Smooth muscle cell (in vitro differentiated cells): ENCODE data around the gene UBA5. TPM values are rescaled to one million over a fixed set of nuclear protein-coding genes. Genes with fewer than 3 reads are reported as not detected.

Source experiments
- DNase-seq: peaks from one replicate; lab custom pipeline; 2025; ENCODE audit not compliant: unreplicated experiment; lab: John Stamatoyannopoulos, UW
- H2AFZ ChIP-seq: fragments of 200-600 bp; sonication (generic); 2 replicates; pipeline ENCODE4 v1.6.0; 2016; ENCODE audit warnings: antibody characterized with exemption, low read depth, mild to moderate bottlenecking
- H3F3A ChIP-seq: fragments of 200-600 bp; sonication (generic); 2 replicates; pipeline ENCODE4 v1.6.0; 2017; ENCODE audit warnings: antibody characterized with exemption, low read depth
- H3K27ac ChIP-seq: fragments of 200-600 bp; sonication (generic); 2 replicates; pipeline ENCODE4 v1.5.1; 2016; ENCODE audit warnings: low read depth, mild to moderate bottlenecking
- H3K27me3 ChIP-seq: fragments of 200-600 bp; sonication (generic); 2 replicates; pipeline ENCODE4 v1.6.1; 2016; ENCODE audit warnings: low read depth, mild to moderate bottlenecking
- H3K36me3 ChIP-seq: fragments of 200-600 bp; sonication (generic); 2 replicates; pipeline ENCODE4 v1.5.1; 2016; ENCODE audit warnings: low read depth
- H3K4me1 ChIP-seq: fragments of 200-600 bp; sonication (generic); 2 replicates; pipeline ENCODE4 v1.5.1; 2016; ENCODE audit warnings: low read depth
- H3K4me2 ChIP-seq: fragments of 200-600 bp; sonication (generic); 2 replicates; pipeline ENCODE4 v1.6.0; 2016; ENCODE audit warnings: mild to moderate bottlenecking
- H3K4me3 ChIP-seq: fragments of 200-600 bp; sonication (generic); 2 replicates; pipeline ENCODE4 v1.5.1; 2016; ENCODE audit warnings: mild to moderate bottlenecking
- H3K79me2 ChIP-seq: fragments of 200-600 bp; sonication (generic); 2 replicates; pipeline ENCODE4 v1.6.0; 2016; ENCODE audit warnings: low read depth, mild to moderate bottlenecking
- H3K9ac ChIP-seq: fragments of 200-600 bp; sonication (generic); 2 replicates; pipeline ENCODE4 v1.6.0; 2016; ENCODE audit warnings: low read depth
- H3K9me3 ChIP-seq: fragments of 200-600 bp; sonication (generic); replicated peaks from 2 replicates; pipeline ENCODE4 v1.5.1; 2016; ENCODE audit warnings: low read depth
- H4K20me1 ChIP-seq: fragments of 200-600 bp; sonication (generic); 2 replicates; pipeline ENCODE4 v1.6.0; 2016; ENCODE audit warnings: low read depth
- WGBS: methylation state at CpG from one replicate; pipeline ENCODE4 v1.1.7; 2016; ENCODE audit warnings: low lambda C conversion rate; 5-methylcytosine and 5-hydroxymethylcytosine counted together
- polyA plus RNA-seq: library from polyadenylated mRNA; unstranded; fragments of >200 nt; fragmentation: Nextera tagmentation; extraction: Ambion mirVana; gene quantifications from 2 replicates; pipeline ENCODE4 v1.2.1, GENCODE V29; 2016
- total RNA-seq: library from RNA; depleted of rRNA; stranded (reverse); fragments of >200 nt; gene quantifications from 2 replicates; pipeline ENCODE4 v1.2.3, GENCODE V29; 2014
- TF ChIP-seq, protein P1 (sequence below): fragments of 200-600 bp; sonication (generic); IDR thresholded peaks from 2 replicates; pipeline ENCODE4 v1.5.1; 2017; ENCODE audit warnings: borderline replicate concordance, mild to moderate bottlenecking, antibody characterized with exemption; ENCODE audit not compliant: insufficient read depth, poor library complexity, severe bottlenecking

The UBA5 gene
- total and polyA plus RNA-seq, 2 experiments from 2014 or later = 36.0 to 43.7 TPM

DNA sequence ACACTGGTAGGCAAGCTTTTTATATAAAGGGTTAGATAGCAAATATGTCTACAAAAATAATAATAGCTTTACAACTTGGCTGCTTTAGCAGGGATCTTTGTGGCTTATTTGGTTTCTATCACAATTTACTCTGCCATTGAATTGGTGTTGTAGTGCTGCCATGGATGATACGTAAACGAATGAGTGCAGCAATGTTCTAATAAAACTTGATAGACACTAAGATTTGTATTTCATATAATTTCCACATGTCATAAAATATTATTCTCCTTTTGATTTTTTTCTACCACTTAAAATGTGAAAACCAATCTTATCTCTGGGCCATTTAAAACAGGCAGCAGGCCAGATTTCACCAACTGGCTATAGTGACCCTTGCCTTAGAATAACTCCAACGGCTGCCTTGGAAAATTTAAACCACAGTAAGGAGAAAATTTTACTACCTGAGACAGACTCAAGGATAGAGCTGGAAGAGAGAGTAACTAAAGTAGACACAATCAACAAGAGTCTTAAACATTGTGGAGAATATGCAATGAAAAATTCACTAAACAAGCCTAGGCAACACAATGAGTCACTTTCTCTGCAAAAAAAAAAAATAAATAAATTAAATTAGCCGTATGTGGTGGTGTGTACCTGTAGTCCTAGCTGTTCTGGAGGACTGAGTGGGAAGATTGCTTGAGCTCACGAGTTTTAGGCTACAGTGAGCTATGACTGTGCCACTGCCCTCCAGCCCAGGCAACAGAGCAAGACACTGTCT, 54.0 kb downstream of the UBA5 start:
- H3K27ac ChIP-seq = no peak overlapping the region
- peaks cover 13% of the 10 kb centered on the region for H3K36me3 ChIP-seq
- no peaks in the 10 kb centered on the region for H3K9me3 ChIP-seq
- no peaks in the 10 kb centered on the region for H3F3A ChIP-seq
- no peak overlapping the region for H3K4me3 ChIP-seq
- TF ChIP-seq, protein P1, sequence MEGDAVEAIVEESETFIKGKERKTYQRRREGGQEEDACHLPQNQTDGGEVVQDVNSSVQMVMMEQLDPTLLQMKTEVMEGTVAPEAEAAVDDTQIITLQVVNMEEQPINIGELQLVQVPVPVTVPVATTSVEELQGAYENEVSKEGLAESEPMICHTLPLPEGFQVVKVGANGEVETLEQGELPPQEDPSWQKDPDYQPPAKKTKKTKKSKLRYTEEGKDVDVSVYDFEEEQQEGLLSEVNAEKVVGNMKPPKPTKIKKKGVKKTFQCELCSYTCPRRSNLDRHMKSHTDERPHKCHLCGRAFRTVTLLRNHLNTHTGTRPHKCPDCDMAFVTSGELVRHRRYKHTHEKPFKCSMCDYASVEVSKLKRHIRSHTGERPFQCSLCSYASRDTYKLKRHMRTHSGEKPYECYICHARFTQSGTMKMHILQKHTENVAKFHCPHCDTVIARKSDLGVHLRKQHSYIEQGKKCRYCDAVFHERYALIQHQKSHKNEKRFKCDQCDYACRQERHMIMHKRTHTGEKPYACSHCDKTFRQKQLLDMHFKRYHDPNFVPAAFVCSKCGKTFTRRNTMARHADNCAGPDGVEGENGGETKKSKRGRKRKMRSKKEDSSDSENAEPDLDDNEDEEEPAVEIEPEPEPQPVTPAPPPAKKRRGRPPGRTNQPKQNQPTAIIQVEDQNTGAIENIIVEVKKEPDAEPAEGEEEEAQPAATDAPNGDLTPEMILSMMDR = no peak
- H3K4me2 ChIP-seq = no peak overlapping the region
- H4K20me1 ChIP-seq = peaks cover 10% of the 10 kb centered on the region
- H3K9ac ChIP-seq = no peak overlapping the region
- DNase-seq = no peak
- H3K4me1 ChIP-seq = no peaks in the 10 kb centered on the region
- peaks cover 18% of the 10 kb centered on the region for H3K79me2 ChIP-seq
- H2AFZ ChIP-seq = no peak overlapping the region
- 96% methylated on average over 5 of the region's 5 CpGs for WGBS
- no peaks in the 10 kb centered on the region for H3K27me3 ChIP-seq

DNA sequence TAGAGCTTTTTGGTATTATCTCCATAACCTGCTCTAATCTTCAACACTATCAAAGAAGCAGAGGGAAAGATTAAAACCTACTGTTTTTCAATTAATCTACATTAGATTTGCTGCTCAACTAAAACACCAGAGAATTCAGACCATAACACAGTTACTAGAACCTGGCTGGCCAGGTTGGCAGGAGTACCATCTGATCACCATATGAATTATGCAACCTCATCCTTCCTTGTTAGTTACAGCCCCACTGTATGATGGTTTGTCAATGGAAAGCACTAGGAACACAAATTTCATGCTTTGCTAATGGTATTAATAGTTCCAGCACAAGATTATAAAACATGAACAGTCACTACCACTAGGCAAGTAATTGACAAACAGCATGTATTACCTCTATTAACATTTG, 56.2 kb downstream of the UBA5 start:
- Histone ChIP-seq H2AFZ (no peak overlapping the region), H3K79me2 (peaks cover 40% of the 10 kb centered on the region), H3K36me3 (peaks cover 13% of the 10 kb centered on the region), H3K9ac (no peak overlapping the region), H3K4me1 (peaks cover 15% of the 10 kb centered on the region), H4K20me1 (peaks cover 24% of the 10 kb centered on the region), H3K27me3 (no peaks in the 10 kb centered on the region), H3K27ac (no peak overlapping the region), H3F3A (no peaks in the 10 kb centered on the region), H3K4me3 (no peak overlapping the region), H3K9me3 (no peaks in the 10 kb centered on the region), H3K4me2 (no peak overlapping the region)
- TF ChIP-seq, protein P1 = no peak
- no peak for DNase-seq

DNA sequence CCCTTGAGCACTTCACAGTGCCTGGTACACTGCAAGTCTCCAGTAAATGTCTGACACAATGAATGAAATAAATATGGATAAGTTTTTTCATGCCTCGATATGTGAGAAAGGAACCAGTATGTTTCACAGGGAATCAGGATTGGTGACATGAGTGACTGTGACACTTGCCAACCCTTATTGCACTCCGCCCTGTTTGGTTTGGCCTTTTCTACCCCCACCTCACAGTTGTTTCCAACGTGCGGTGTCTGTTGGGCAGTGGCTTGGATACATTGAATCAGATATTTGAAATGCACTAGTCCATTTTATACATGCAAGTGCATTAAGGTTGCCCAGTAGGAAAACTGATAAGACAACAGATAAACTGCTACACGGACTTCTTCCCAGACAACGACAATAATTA, 60.1 kb downstream of the UBA5 start:
- H3K79me2 ChIP-seq = peaks cover 45% of the 10 kb centered on the region
- no peak overlapping the region for H2AFZ ChIP-seq
- H3K9me3 ChIP-seq = no peaks in the 10 kb centered on the region
- TF ChIP-seq, protein P1 = no peak
- H3K27ac ChIP-seq = no peak overlapping the region
- H4K20me1 ChIP-seq = peaks cover 19% of the 10 kb centered on the region
- no peak overlapping the region for H3K9ac ChIP-seq
- H3K36me3 ChIP-seq = peaks cover 13% of the 10 kb centered on the region
- H3K4me1 ChIP-seq = peaks cover 17% of the 10 kb centered on the region
- H3F3A ChIP-seq = peaks cover 19% of the 10 kb centered on the region
- H3K27me3 ChIP-seq = no peaks in the 10 kb centered on the region
- 67% methylated on average over 6 of the region's 6 CpGs for WGBS
- peak overlapping the region; percentile 97 for H3K4me3 ChIP-seq
- no peak for DNase-seq
- peak overlapping the region; percentile 92 for H3K4me2 ChIP-seq
